Osteocyte (in vitro differentiated cells): ENCODE results near the gene TAS2R20. TPM values are rescaled to one million over a fixed set of nuclear protein-coding genes. Genes with fewer than 3 reads are reported as not detected.

ENCODE experiments used
- DNase-seq: peaks from one replicate; pipeline ENCODE4 v3.0.0; 2021; ENCODE audit warnings: mixed read lengths; ENCODE audit not compliant: unreplicated experiment; ENCODE audit errors: extremely low spot score
- H3K27ac Mint-ChIP-seq: one replicate; pipeline ENCODE4 v1.8.0; 2021; ENCODE audit warnings: mild to moderate bottlenecking, mixed read lengths; ENCODE audit not compliant: unreplicated experiment
- H3K27me3 Mint-ChIP-seq: one replicate; pipeline ENCODE4 v1.8.0; 2021; ENCODE audit warnings: mixed read lengths; ENCODE audit not compliant: unreplicated experiment
- H3K36me3 Mint-ChIP-seq: one replicate; pipeline ENCODE4 v1.8.0; 2021; ENCODE audit warnings: mixed read lengths; ENCODE audit not compliant: unreplicated experiment
- H3K4me1 Mint-ChIP-seq: one replicate; pipeline ENCODE4 v1.8.0; 2021; ENCODE audit warnings: mixed read lengths; ENCODE audit not compliant: unreplicated experiment
- H3K4me3 Mint-ChIP-seq: one replicate; pipeline ENCODE4 v1.8.0; 2021; ENCODE audit warnings: mild to moderate bottlenecking, moderate library complexity, mixed read lengths; ENCODE audit not compliant: unreplicated experiment
- H3K9me3 Mint-ChIP-seq: one replicate; pipeline ENCODE4 v1.8.0; 2021; ENCODE audit warnings: mixed read lengths; ENCODE audit not compliant: unreplicated experiment
- total RNA-seq: library from RNA; stranded (reverse); gene quantifications from 2 replicates; pipeline ENCODE4 v1.2.1, GENCODE V29; 2021
- TF ChIP-seq, protein P1 (sequence below): fragments of 200-600 bp; sonication (generic); IDR thresholded peaks from 2 replicates; pipeline ENCODE4 v1.5.0; 2021; ENCODE audit warnings: antibody characterized with exemption, mild to moderate bottlenecking, moderate library complexity

Gene TAS2R20
- total RNA-seq, 1 donor from 2014 or later: 2.3 TPM

GRCh38 chr12:11026118-11026517, 28.0 kb upstream of the TAS2R20 start:
- peaks cover 18% of the 10 kb centered on the region for H3K9me3 Mint-ChIP-seq

GRCh38 chr12:11023387-11023786, 25.3 kb upstream of the TAS2R20 start:
- H3K4me1 Mint-ChIP-seq: no peaks in the 10 kb centered on the region
- no peak for DNase-seq
- H3K9me3 Mint-ChIP-seq: peaks cover 18% of the 10 kb centered on the region
- H3K27me3 Mint-ChIP-seq: no peaks in the 10 kb centered on the region
- TF ChIP-seq, protein P1, sequence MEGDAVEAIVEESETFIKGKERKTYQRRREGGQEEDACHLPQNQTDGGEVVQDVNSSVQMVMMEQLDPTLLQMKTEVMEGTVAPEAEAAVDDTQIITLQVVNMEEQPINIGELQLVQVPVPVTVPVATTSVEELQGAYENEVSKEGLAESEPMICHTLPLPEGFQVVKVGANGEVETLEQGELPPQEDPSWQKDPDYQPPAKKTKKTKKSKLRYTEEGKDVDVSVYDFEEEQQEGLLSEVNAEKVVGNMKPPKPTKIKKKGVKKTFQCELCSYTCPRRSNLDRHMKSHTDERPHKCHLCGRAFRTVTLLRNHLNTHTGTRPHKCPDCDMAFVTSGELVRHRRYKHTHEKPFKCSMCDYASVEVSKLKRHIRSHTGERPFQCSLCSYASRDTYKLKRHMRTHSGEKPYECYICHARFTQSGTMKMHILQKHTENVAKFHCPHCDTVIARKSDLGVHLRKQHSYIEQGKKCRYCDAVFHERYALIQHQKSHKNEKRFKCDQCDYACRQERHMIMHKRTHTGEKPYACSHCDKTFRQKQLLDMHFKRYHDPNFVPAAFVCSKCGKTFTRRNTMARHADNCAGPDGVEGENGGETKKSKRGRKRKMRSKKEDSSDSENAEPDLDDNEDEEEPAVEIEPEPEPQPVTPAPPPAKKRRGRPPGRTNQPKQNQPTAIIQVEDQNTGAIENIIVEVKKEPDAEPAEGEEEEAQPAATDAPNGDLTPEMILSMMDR: no peak
- no peak overlapping the region for H3K27ac Mint-ChIP-seq
- H3K4me3 Mint-ChIP-seq: no peak overlapping the region
- peaks cover 27% of the 10 kb centered on the region for H3K36me3 Mint-ChIP-seq

More at GRCh38 chr12:11026118-11026517, 28.0 kb upstream of the TAS2R20 start:
- TF ChIP-seq, protein P1: peak; percentile 9
- no peak for DNase-seq
- Mint-ChIP-seq H3K36me3 (peaks cover 28% of the 10 kb centered on the region), H3K27ac (no peak overlapping the region), H3K4me1 (no peaks in the 10 kb centered on the region), H3K27me3 (no peaks in the 10 kb centered on the region), H3K4me3 (no peak overlapping the region)

GRCh38 chr12:11022520-11022919, 24.4 kb upstream of the TAS2R20 start, which contains the start of gene TAS2R19:
Gene TAS2R19, minus strand, starts transcription at chr12:11022620. Its CDS starts 49 bp downstream, at chr12:11022571.
- no peaks in the 10 kb centered on the region for H3K4me1 Mint-ChIP-seq
- no peak within 1 kb of the TSS for H3K4me3 Mint-ChIP-seq
- peaks cover 26% of the 10 kb centered on the region for H3K36me3 Mint-ChIP-seq
- H3K27ac Mint-ChIP-seq: no peak within 1 kb of the TSS
- H3K27me3 Mint-ChIP-seq: no peaks in the 10 kb centered on the region
- TF ChIP-seq, protein P1: no peak
- peaks cover 18% of the 10 kb centered on the region for H3K9me3 Mint-ChIP-seq
- DNase-seq: no peak

DNA sequence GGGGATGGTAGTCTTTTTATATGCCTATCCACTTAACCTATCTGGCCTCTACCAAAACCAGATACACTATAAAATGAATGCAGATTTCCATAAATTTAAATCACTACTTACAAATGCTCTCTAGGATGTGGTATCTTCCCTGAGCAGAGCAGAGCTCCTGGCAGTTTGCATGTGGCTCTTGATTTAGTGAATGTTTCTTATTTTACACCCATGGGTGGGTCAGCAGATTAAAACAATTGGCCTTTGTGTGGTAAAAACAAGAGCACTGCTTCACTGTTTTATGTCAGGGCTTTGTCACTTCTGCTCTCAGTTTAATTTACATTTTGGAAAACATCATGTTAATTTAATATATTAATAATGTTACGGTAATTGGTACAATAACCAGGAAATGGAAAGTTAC, 18.8 kb upstream of the TAS2R20 start:
- DNase-seq: no peak
- Mint-ChIP-seq H3K36me3 (peaks cover 9% of the 10 kb centered on the region), H3K9me3 (no peaks in the 10 kb centered on the region), H3K4me3 (no peak overlapping the region), H3K4me1 (peaks cover 5% of the 10 kb centered on the region), H3K27ac (no peak overlapping the region), H3K27me3 (no peaks in the 10 kb centered on the region)
- TF ChIP-seq, protein P1: no peak

GRCh38 chr12:11015775-11016430, 17.8 kb upstream of the TAS2R20 start:
- no peaks in the 10 kb centered on the region for H3K27me3 Mint-ChIP-seq
- TF ChIP-seq, protein P1: no peak
- peaks cover 6% of the 10 kb centered on the region for H3K36me3 Mint-ChIP-seq

More at GRCh38 chr12:11015775-11016430, 17.8 kb upstream of the TAS2R20 start:
- H3K9me3 Mint-ChIP-seq: no peaks in the 10 kb centered on the region
- H3K4me3 Mint-ChIP-seq: no peak overlapping the region
- H3K4me1 Mint-ChIP-seq: peaks cover 5% of the 10 kb centered on the region
- H3K27ac Mint-ChIP-seq: no peak overlapping the region
- no peak for DNase-seq
